K562 (cell line): ENCODE data around the gene NR6A1.

Experiments
- CTCF ChIP-seq, 3 experiments: IDR thresholded peaks in 2 of 3; conservative IDR thresholded peaks in 1 of 3; 2 replicates each; pipeline ENCODE4 v1.5.1; 2011 to 2012; ENCODE audit warnings: low read length in 3 of 3, mild to moderate bottlenecking in 3 of 3, control low read depth in 2 of 3, improper control_type of control experiment in 1 of 3, inconsistent platforms in 1 of 3, low read depth in 1 of 3, mixed read lengths in 1 of 3, moderate library complexity in 1 of 3; ENCODE audit not compliant: insufficient read depth in 2 of 3
- JUND ChIP-seq, 2 experiments: IDR thresholded peaks; 2 replicates in 1 of 2; 3 replicates in 1 of 2; pipeline ENCODE4 v1.6.1; 2011; ENCODE audit warnings: borderline replicate concordance in 2 of 2, low read depth in 2 of 2, low read length in 2 of 2, improper control_type of control experiment in 1 of 2, missing biosample characterization in 1 of 2, missing genetic modification characterization in 1 of 2, missing genetic modification reagents in 1 of 2
- KDM5B ChIP-seq: fragments of 200-600 bp; sonication (generic); IDR thresholded peaks from 2 replicates; pipeline ENCODE4 v1.6.1; 2012; ENCODE audit warnings: low read depth, mild to moderate bottlenecking, moderate library complexity, low read length, control low read depth, inconsistent platforms; ENCODE audit not compliant: insufficient replicate concordance
- NBN ChIP-seq: fragments of 450-650 bp; IDR thresholded peaks from 2 replicates; pipeline ENCODE4 v1.6.1; 2016; ENCODE audit warnings: low read depth, mild to moderate bottlenecking
- POLR2A ChIP-seq: fragments of 450-650 bp; conservative IDR thresholded peaks from 2 replicates; pipeline ENCODE4 v1.6.1; 2016
- RCOR1 ChIP-seq, 2 experiments: IDR thresholded peaks; 2 replicates each; pipeline ENCODE4 v1.6.1; 2012; ENCODE audit warnings: low read depth in 2 of 2, low read length in 2 of 2, borderline replicate concordance in 1 of 2, improper control_type of control experiment in 1 of 2
- RFX5 ChIP-seq: IDR thresholded peaks from 2 replicates; pipeline ENCODE4 v1.6.1; 2011; ENCODE audit warnings: low read depth, mild to moderate bottlenecking, improper control_type of control experiment, low read length
- SIN3A ChIP-seq, 2 experiments: fragments of 150-350 bp in 1 of 2; IDR thresholded peaks; 2 replicates each; pipeline ENCODE4 v1.6.1; 2011 to 2016; ENCODE audit warnings: borderline replicate concordance in 2 of 2, low read depth in 2 of 2, low read length in 2 of 2, mild to moderate bottlenecking in 2 of 2, moderate library complexity in 2 of 2; ENCODE audit not compliant: control insufficient read depth in 1 of 2
- SREBF2 ChIP-seq: sonication (generic); formaldehyde crosslinking; IDR thresholded peaks from 2 replicates; pipeline ENCODE4 v1.4.0; 2020; ENCODE audit warnings: mild to moderate bottlenecking, missing genetic modification reagents
- TGIF2 ChIP-seq: sonication (generic); formaldehyde crosslinking; IDR thresholded peaks from 2 replicates; pipeline ENCODE4 v1.8.1; 2022; ENCODE audit warnings: mild to moderate bottlenecking, missing genetic modification reagents, moderate library complexity
- TF ChIP-seq, protein P1 (sequence below): fragments of 450-650 bp; IDR thresholded peaks from one replicate; pipeline ENCODE4 v1.6.1; 2018; ENCODE audit warnings: mild to moderate bottlenecking, moderate library complexity; ENCODE audit not compliant: partially characterized antibody

- TF ChIP-seq, protein P1, sequence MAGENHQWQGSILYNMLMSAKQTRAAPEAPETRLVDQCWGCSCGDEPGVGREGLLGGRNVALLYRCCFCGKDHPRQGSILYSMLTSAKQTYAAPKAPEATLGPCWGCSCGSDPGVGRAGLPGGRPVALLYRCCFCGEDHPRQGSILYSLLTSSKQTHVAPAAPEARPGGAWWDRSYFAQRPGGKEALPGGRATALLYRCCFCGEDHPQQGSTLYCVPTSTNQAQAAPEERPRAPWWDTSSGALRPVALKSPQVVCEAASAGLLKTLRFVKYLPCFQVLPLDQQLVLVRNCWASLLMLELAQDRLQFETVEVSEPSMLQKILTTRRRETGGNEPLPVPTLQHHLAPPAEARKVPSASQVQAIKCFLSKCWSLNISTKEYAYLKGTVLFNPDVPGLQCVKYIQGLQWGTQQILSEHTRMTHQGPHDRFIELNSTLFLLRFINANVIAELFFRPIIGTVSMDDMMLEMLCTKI: no peak
- TF ChIP-seq SREBF2 (no peak), NBN (no peak), TGIF2 (CRISPR knock-in tag) (no peak), KDM5B (no peak), SIN3A (IDR thresholded peaks at IDR 0.05; ENCODE audit: borderline replicate concordance in 2 of 2, control insufficient read depth in 1 of 2, low read depth in 2 of 2, low read length in 2 of 2) (no peak), CTCF (IDR thresholded peaks at IDR 0.05 in 2 of 3, conservative IDR thresholded peaks at IDR 0.05 in 1 of 3; ENCODE audit: insufficient read depth in 2 of 3, low read depth in 1 of 3, low read length in 3 of 3) (no peak), RFX5 (no peak), JUND (IDR thresholded peaks at IDR 0.05; ENCODE audit: borderline replicate concordance, low read depth, low read length) (no peak), JUND (tag; IDR thresholded peaks at IDR 0.05; ENCODE audit: borderline replicate concordance, low read depth, low read length) (no peak), POLR2A (no peak), RCOR1 (IDR thresholded peaks at IDR 0.05; ENCODE audit: borderline replicate concordance in 1 of 2, low read depth in 2 of 2, low read length in 2 of 2) (no peak)
Observed at GRCh38 chr9:124584631-124585030, 186.5 kb downstream of the NR6A1 start.
